Epithelial cell of esophagus (primary cell): ENCODE results near the gene PDCD11.

ENCODE experiments used
- DNase-seq: peaks from one replicate; pipeline ENCODE4 v3.0.0; 2010; ENCODE audit warnings: low read depth
- H3K4me3 ChIP-seq: 2 replicates; pipeline ENCODE4 v1.5.1; 2011; ENCODE audit warnings: mild to moderate bottlenecking, low read length, control low read depth
- TF ChIP-seq, protein P1 (sequence below): IDR thresholded peaks from 2 replicates; pipeline ENCODE4 v1.5.1; 2011; ENCODE audit warnings: low read depth, mild to moderate bottlenecking, low read length, control low read depth, inconsistent platforms; ENCODE audit not compliant: insufficient read depth; ENCODE audit errors: missing control alignments

PDCD11 gene

DNA sequence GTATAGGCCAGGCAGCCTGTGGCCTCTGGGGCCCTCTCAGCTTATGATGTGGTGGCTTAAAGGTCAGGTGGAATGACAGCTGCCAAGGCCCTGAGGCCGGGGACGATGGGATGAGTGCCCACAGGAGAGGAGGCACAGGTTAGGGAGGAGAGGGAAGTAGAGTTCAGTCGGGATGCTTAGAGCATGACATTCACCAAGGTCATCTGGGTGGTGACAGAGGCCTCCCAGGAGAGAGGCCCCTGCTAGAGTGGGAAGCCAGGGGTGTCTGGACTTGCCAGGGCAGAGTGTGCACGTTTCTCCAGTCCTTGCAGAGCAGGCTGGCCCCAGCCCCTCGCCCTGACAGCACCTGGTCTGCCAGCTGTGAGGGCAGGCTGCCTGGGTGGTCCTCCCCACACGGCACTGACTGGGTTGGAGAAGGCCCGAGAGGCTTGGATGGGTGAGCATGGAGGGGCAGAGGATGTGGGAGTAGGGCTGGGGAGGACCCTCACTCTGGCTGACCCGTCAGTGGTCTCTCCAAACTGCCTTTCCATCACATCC, 60.8 kb downstream of the PDCD11 start:
- no peak for DNase-seq
- TF ChIP-seq, protein P1, sequence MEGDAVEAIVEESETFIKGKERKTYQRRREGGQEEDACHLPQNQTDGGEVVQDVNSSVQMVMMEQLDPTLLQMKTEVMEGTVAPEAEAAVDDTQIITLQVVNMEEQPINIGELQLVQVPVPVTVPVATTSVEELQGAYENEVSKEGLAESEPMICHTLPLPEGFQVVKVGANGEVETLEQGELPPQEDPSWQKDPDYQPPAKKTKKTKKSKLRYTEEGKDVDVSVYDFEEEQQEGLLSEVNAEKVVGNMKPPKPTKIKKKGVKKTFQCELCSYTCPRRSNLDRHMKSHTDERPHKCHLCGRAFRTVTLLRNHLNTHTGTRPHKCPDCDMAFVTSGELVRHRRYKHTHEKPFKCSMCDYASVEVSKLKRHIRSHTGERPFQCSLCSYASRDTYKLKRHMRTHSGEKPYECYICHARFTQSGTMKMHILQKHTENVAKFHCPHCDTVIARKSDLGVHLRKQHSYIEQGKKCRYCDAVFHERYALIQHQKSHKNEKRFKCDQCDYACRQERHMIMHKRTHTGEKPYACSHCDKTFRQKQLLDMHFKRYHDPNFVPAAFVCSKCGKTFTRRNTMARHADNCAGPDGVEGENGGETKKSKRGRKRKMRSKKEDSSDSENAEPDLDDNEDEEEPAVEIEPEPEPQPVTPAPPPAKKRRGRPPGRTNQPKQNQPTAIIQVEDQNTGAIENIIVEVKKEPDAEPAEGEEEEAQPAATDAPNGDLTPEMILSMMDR, result no peak
- no peak overlapping the region for H3K4me3 ChIP-seq

DNA sequence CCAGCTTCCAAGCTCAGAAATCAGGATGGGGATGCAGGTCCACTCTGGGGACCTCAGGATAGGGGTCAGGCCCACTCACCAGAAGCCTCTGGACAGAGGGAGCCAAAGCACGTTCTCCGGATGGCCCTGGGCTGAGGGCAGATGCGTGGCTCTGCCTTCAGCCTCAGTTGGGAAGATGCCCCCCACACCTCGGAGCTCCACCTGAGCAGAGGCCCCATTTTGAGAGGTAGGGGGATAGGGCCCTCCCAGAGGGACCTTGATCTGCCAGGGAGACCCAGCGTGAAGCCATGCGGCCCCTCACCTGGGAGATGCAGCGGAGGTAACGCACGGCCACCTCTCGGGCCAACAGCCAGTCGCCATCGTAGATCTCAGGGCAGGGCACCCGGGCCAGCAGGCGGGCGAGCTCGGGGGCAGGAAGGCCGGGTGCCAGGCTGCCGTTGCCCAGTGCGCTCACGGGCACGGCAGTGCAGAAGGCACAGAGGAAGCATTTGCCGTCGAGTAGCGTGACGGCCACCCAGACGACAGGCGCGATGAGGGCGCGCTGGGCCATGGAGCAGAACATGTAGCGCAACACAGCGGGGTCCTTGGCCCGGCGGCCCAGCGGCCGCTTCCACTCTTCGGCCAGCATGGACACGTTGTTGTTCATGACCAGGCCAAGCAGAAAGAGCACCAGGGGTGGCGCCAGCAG, 61.6 kb downstream of the PDCD11 start:
- TF ChIP-seq, protein P1, result no peak
- no peak overlapping the region for H3K4me3 ChIP-seq
- no peak for DNase-seq

DNA sequence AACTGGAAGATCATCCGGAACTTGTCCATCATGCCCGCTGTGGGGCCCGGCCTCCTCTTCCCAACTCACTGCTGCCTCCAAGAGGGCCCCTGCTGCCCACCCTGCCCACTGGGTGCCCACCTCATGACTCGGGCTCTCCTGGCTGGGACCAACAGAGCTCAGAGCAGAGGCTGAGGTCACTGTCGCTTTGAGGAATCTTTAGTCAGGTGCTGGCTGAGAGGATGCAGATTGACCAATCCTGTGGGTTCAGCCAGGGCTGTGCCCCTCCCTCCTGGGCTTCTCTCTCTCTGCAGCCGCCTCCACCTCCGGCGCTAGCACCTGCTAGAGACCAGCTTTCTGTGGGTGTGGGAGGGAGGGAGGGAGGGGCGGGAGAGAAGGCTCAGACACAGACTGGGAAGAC, 62.3 kb downstream of the PDCD11 start, which contains the start of gene CALHM1:
CALHM1 (minus strand) TSS at position 181 of the 400 bp plus-strand sequence; CDS start at position 32, 149 bp downstream.
- no peak within 1 kb of the TSS for H3K4me3 ChIP-seq
- DNase-seq, result peak; percentile 13
- TF ChIP-seq, protein P1, result no peak

DNA sequence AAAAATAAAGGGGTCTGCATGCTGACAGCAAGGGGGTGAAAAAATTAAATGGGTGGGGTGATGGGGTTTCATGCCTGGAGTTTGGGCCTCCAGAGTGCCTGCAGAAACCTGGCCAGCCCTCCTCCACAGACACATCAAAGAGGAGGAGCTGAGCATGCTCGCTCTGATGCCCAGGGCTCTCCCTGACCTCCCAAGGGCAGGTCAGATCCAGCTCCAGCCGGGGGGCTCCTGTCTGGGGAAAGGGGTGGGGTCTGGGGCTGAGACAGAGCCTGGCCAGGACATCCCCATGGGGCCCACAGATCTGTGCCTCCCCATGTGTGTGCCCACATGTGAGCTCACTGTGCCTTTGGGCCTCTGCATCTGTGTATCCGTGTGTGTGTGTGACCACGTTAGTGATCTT, 63.2 kb downstream of the PDCD11 start:
- no peak overlapping the region for H3K4me3 ChIP-seq
- TF ChIP-seq, protein P1, result no peak
- no peak for DNase-seq

DNA sequence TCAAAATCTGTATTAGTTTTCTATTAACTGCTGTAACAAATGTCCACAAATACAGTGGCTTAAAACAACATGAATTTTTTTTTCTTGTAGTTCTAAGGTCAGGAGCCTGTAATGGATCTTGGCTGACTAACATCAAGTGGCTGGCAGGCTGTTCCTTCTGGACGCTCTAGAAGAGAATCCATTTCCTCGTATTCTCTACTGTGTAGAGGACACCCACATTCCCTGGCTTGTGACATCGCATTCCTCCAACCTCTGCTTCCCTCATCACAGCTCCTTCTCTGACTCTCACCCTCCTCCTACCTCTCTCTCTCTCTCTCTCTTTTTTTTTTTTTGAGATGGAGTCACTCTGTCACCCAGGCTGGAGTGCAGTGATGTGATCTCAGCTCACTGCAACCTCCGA, 67.1 kb downstream of the PDCD11 start:
- DNase-seq, result no peak
- no peak overlapping the region for H3K4me3 ChIP-seq
- TF ChIP-seq, protein P1, result no peak

DNA sequence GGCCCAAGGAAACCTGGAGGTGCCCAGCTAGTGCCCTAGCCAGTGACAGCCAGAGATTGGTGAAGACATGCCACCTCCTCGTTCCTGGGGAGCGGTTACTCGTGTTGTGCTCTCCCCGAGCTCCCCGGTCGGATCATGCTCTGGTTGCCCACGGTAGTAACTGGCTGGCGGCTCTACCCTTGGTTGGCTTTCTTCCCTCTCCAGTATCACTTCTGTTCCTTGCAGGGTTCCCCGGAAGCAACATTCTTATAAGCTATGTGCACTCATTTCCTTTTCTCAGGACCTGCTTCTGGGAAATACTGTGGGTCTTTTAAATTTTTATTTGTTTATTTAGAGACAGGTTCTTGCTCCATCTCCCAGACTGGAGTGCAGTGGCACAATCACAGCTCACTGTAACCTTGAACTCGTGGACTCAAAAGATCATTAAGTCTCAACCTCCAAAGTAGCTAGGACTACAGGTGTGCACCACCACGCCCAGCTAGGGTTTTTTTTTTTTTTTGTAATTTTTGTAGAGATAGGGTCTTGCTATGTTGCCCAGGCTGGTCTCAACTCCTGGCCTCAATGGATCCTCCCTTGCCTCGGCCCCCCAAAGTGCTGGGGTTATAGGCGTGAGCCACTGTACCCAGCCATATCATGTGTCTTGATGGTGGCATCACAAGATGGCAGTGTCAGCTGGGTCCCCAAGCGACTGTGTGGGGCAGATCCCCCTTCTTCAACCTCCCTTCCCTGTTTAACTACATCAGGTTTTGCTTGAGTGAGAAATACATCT, 69.2 kb downstream of the PDCD11 start:
- TF ChIP-seq, protein P1, result no peak
- DNase-seq, result no peak
- H3K4me3 ChIP-seq, result no peak overlapping the region

DNA sequence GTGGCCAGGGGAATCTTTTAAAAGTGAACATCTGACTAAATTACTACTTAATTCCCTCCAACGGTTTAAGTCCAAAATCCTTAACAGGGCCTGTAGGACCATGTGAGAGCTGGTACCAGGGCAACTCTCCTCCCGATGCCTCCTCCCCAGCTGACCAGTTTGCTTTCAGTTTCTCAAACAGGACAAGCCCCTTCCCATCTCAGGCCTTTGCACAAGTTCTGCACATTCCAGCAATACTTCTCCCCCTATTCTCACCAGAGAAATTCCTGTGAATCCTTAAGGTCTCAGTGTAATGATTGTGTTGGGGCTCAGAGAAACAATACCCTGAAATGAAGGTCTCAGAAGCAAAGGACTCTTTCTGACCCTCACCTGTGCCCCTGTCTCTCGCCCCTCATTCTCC, 70.3 kb downstream of the PDCD11 start:
- DNase-seq, result no peak
- TF ChIP-seq, protein P1, result no peak
- H3K4me3 ChIP-seq, result no peak overlapping the region
